Liver (tissue), 9 donors: ENCODE results near the gene GNAI3. TPM values are rescaled to one million over a fixed set of nuclear protein-coding genes. Genes with fewer than 3 reads are reported as not detected.

Experiments used
- DNase-seq: peaks from one replicate; pipeline ENCODE4 v3.0.0-alpha.2; 2017; ENCODE audit warnings: low spot score
- H3K27ac ChIP-seq, 2 donors: one replicate each; pipeline ENCODE4 v1.7.0; 2013; ENCODE audit warnings: inconsistent platforms in 2 of 2, low read length in 2 of 2, control low read depth in 1 of 2, low read depth in 1 of 2, mild to moderate bottlenecking in 1 of 2
- H3K27me3 ChIP-seq, 4 donors: one replicate each; pipeline versions ENCODE4 v1.6.1 to v1.7.0; 2013; ENCODE audit warnings: low read length in 3 of 4, inconsistent platforms in 1 of 4, mild to moderate bottlenecking in 1 of 4, moderate library complexity in 1 of 4; ENCODE audit not compliant: control insufficient read depth in 4 of 4, insufficient read depth in 4 of 4
- H3K36me3 ChIP-seq, 4 donors: one replicate each; pipeline versions ENCODE4 v1.6.1 to v1.7.0; 2013; ENCODE audit warnings: low read length in 3 of 4, mild to moderate bottlenecking in 3 of 4, low read depth in 1 of 4, moderate library complexity in 1 of 4; ENCODE audit not compliant: control insufficient read depth in 4 of 4, insufficient read depth in 3 of 4
- H3K4me1 ChIP-seq, 4 donors: one replicate each; pipeline versions ENCODE4 v1.6.1 to v1.7.0; 2013; ENCODE audit warnings: low read length in 3 of 4, mild to moderate bottlenecking in 3 of 4, moderate library complexity in 1 of 4; ENCODE audit not compliant: control insufficient read depth in 4 of 4, insufficient read depth in 4 of 4
- H3K4me3 ChIP-seq, 3 donors: one replicate each; pipeline versions ENCODE4 v1.6.1 to v1.7.0; 2013; ENCODE audit warnings: low read length in 3 of 3, control low read depth in 1 of 3, low read depth in 1 of 3, mild to moderate bottlenecking in 1 of 3
- H3K9ac ChIP-seq, 2 donors: one replicate each; pipeline ENCODE4 v1.7.0; 2013; ENCODE audit warnings: low read length in 2 of 2, mild to moderate bottlenecking in 2 of 2, moderate library complexity in 2 of 2, control low read depth in 1 of 2, low read depth in 1 of 2
- H3K9me3 ChIP-seq, 4 donors: one replicate each; pipeline versions ENCODE4 v1.6.1 to v1.7.0; 2013; ENCODE audit warnings: low read length in 3 of 4; ENCODE audit not compliant: control insufficient read depth in 4 of 4
- ATF3 ChIP-seq: IDR thresholded peaks from 2 replicates; pipeline ENCODE4 v1.6.1; 2016; ENCODE audit warnings: antibody characterized with exemption
- EGR1 ChIP-seq, 2 donors: IDR thresholded peaks; 2 replicates each; pipeline ENCODE4 v1.6.1; 2016 to 2018; ENCODE audit warnings: antibody characterized with exemption in 2 of 2, low read depth in 2 of 2
- FOXA1 ChIP-seq: IDR thresholded peaks from 2 replicates; pipeline ENCODE4 v1.6.1; 2016; ENCODE audit warnings: antibody characterized with exemption
- FOXA2 ChIP-seq: IDR thresholded peaks from 2 replicates; pipeline ENCODE4 v1.6.1; 2016; ENCODE audit warnings: antibody characterized with exemption
- HNF4A ChIP-seq, 2 donors: conservative IDR thresholded peaks; 2 replicates each; pipeline ENCODE4 v1.6.1; 2016; ENCODE audit warnings: antibody characterized with exemption in 2 of 2, mild to moderate bottlenecking in 2 of 2
- HNF4G ChIP-seq: IDR thresholded peaks from 2 replicates; pipeline ENCODE4 v1.6.1; 2016; ENCODE audit warnings: antibody characterized with exemption
- JUND ChIP-seq, 2 donors: IDR thresholded peaks; 2 replicates each; pipeline ENCODE4 v1.6.1; 2016; ENCODE audit warnings: antibody characterized with exemption in 2 of 2
- NR2F2 ChIP-seq: IDR thresholded peaks from 2 replicates; pipeline ENCODE4 v1.6.1; 2016; ENCODE audit warnings: antibody characterized with exemption
- RXRA ChIP-seq, 2 donors: IDR thresholded peaks; 2 replicates each; pipeline ENCODE4 v1.6.1; 2017 to 2018; ENCODE audit warnings: antibody characterized with exemption in 2 of 2, mild to moderate bottlenecking in 1 of 2
- SP1 ChIP-seq: IDR thresholded peaks from 2 replicates; pipeline ENCODE4 v1.6.1; 2018; ENCODE audit warnings: antibody characterized with exemption, mild to moderate bottlenecking
- TAF1 ChIP-seq: conservative IDR thresholded peaks from 2 replicates; pipeline ENCODE4 v1.6.1; 2016; ENCODE audit warnings: antibody characterized with exemption, mild to moderate bottlenecking
- YY1 ChIP-seq: IDR thresholded peaks from 2 replicates; pipeline ENCODE4 v1.6.1; 2016; ENCODE audit warnings: antibody characterized with exemption, mild to moderate bottlenecking
- WGBS: extraction: QIAGEN DNeasy Blood & Tissue Kit; methylation state at CpG from one replicate; pipeline ENCODE4 v1.1.7; 2013; 5-methylcytosine and 5-hydroxymethylcytosine counted together
- polyA plus RNA-seq, 2 donors: library from polyadenylated mRNA; stranded (reverse) in 1 of 2; unstranded in 1 of 2; fragments of 200-250 nt in 1 of 2; fragments of >200 nt in 1 of 2; fragmentation: Nextera tagmentation in 1 of 2; extraction: Ambion mirVana in 1 of 2; gene quantifications; one replicate each; pipeline versions ENCODE4 v1.2.1 to v1.2.3, GENCODE V29; 2013 to 2015
- total RNA-seq, 2 donors: library from RNA; depleted of rRNA; stranded (reverse); fragments of >200 nt; gene quantifications; one replicate each; pipeline ENCODE4 v1.2.3, GENCODE V29; 2014
- TF ChIP-seq, protein P1 (sequence below): IDR thresholded peaks from 2 replicates; pipeline ENCODE4 v1.6.1; 2016; ENCODE audit warnings: antibody characterized with exemption, mild to moderate bottlenecking
- TF ChIP-seq, protein P2 (sequence below): fragments of 150-350 bp; IDR thresholded peaks from 2 replicates; pipeline ENCODE4 v1.5.1; 2017; ENCODE audit warnings: improper control_type of control experiment, low read depth, low read length; ENCODE audit not compliant: missing input control
- TF ChIP-seq, protein P3 (sequence below): IDR thresholded peaks from 2 replicates; pipeline ENCODE4 v1.6.1; 2016; ENCODE audit warnings: antibody characterized with exemption
- TF ChIP-seq, protein P4 (sequence below): IDR thresholded peaks from 2 replicates; pipeline ENCODE4 v1.6.1; 2016; ENCODE audit warnings: antibody characterized with exemption
- donor health status: healthy.
- donor health status: healthy.
- donor health status: healthy.
- donor health status: healthy.
- donor health status: healthy.

Gene GNAI3
- total and polyA plus RNA-seq, 4 donors = 1.9 to 6.5 (median 4.3) TPM

DNA sequence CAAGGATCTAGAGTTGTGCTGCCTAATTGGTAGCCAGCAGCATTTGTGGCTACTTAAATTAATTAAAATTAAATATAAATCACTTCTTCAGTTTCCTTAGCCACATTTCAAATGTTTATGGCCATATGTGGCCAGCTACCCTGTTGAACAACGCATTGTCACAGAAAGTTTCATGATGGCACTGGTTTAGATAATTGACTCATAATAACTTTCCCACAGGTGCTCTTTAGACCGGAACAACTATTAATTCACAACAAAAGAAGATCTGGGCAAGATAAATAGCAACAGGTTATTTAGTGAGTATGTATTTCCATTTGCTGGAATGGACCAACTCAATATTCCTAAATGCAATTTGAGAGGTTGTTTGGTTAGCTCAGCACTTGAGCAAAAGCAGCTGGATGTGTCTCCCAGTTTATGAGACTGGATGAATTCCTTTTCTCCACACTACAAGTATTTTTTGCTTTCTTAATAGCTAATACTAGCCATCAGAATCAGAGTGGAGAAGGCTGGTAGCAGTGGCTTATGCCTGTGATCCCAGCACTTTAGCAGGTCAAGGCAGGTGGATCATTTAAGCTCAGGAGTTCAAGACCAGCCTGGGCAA lies 35.2 kb upstream of the GNAI3 start:
- Histone ChIP-seq H3K27me3 (no peaks in the 10 kb centered on the region), H3K9me3 (no peaks in the 10 kb centered on the region), H3K27ac (no peak overlapping the region), H3K9ac (no peak overlapping the region), H3K36me3 (no peaks in the 10 kb centered on the region), H3K4me1 (peaks cover 3 to 19% (median 9%) of the 10 kb centered on the region in 4 donors), H3K4me3 (no peak overlapping the region)
- DNase-seq = no peak
- TF ChIP-seq FOXA2 (no peak), NR2F2 (no peak), HNF4G (no peak), JUND (IDR thresholded peaks at IDR 0.05) (no peak)
- TF ChIP-seq, protein P1, sequence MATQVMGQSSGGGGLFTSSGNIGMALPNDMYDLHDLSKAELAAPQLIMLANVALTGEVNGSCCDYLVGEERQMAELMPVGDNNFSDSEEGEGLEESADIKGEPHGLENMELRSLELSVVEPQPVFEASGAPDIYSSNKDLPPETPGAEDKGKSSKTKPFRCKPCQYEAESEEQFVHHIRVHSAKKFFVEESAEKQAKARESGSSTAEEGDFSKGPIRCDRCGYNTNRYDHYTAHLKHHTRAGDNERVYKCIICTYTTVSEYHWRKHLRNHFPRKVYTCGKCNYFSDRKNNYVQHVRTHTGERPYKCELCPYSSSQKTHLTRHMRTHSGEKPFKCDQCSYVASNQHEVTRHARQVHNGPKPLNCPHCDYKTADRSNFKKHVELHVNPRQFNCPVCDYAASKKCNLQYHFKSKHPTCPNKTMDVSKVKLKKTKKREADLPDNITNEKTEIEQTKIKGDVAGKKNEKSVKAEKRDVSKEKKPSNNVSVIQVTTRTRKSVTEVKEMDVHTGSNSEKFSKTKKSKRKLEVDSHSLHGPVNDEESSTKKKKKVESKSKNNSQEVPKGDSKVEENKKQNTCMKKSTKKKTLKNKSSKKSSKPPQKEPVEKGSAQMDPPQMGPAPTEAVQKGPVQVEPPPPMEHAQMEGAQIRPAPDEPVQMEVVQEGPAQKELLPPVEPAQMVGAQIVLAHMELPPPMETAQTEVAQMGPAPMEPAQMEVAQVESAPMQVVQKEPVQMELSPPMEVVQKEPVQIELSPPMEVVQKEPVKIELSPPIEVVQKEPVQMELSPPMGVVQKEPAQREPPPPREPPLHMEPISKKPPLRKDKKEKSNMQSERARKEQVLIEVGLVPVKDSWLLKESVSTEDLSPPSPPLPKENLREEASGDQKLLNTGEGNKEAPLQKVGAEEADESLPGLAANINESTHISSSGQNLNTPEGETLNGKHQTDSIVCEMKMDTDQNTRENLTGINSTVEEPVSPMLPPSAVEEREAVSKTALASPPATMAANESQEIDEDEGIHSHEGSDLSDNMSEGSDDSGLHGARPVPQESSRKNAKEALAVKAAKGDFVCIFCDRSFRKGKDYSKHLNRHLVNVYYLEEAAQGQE = no peak
- 92% methylated on average over 2 of the region's 2 CpGs for WGBS

GRCh38 chr1:109514846-109515245 lies 33.6 kb upstream of the GNAI3 start:
- Histone ChIP-seq H3K27ac (no peak overlapping the region), H3K4me3 (no peak overlapping the region), H3K36me3 (no peaks in the 10 kb centered on the region), H3K9me3 (no peaks in the 10 kb centered on the region), H3K9ac (no peak overlapping the region), H3K4me1 (peaks cover 0 to 6% (median 5%) of the 10 kb centered on the region in 4 donors), H3K27me3 (no peaks in the 10 kb centered on the region)
- no peak for DNase-seq
- TF ChIP-seq, protein P2, sequence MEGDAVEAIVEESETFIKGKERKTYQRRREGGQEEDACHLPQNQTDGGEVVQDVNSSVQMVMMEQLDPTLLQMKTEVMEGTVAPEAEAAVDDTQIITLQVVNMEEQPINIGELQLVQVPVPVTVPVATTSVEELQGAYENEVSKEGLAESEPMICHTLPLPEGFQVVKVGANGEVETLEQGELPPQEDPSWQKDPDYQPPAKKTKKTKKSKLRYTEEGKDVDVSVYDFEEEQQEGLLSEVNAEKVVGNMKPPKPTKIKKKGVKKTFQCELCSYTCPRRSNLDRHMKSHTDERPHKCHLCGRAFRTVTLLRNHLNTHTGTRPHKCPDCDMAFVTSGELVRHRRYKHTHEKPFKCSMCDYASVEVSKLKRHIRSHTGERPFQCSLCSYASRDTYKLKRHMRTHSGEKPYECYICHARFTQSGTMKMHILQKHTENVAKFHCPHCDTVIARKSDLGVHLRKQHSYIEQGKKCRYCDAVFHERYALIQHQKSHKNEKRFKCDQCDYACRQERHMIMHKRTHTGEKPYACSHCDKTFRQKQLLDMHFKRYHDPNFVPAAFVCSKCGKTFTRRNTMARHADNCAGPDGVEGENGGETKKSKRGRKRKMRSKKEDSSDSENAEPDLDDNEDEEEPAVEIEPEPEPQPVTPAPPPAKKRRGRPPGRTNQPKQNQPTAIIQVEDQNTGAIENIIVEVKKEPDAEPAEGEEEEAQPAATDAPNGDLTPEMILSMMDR = no peak
- TF ChIP-seq EGR1 (IDR thresholded peaks at IDR 0.05; ENCODE audit: low read depth in 2 of 2) (no peak), FOXA1 (no peak), JUND (IDR thresholded peaks at IDR 0.05) (no peak), RXRA (IDR thresholded peaks at IDR 0.05) (no peak)
- WGBS = 68% methylated on average over 3 of the region's 3 CpGs

- no peaks in the 10 kb centered on the region for H3K27me3 ChIP-seq
- no peak overlapping the region for H3K27ac ChIP-seq
- 80% methylated on average over 5 of the region's 5 CpGs for WGBS
- no peaks in the 10 kb centered on the region for H3K9me3 ChIP-seq
- H3K36me3 ChIP-seq = no peaks in the 10 kb centered on the region
- DNase-seq = no peak
- no peaks in the 10 kb centered on the region for H3K4me1 ChIP-seq
- H3K4me3 ChIP-seq = no peak overlapping the region
- no peak overlapping the region for H3K9ac ChIP-seq
- no peak for TF ChIP-seq FOXA1
- no peak for TF ChIP-seq HNF4G
- no peak for TF ChIP-seq NR2F2
- no peak for TF ChIP-seq YY1
- TF ChIP-seq, protein P3, sequence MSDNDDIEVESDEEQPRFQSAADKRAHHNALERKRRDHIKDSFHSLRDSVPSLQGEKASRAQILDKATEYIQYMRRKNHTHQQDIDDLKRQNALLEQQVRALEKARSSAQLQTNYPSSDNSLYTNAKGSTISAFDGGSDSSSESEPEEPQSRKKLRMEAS = no peak
- no peak for TF ChIP-seq SP1
- TF ChIP-seq EGR1 (IDR thresholded peaks at IDR 0.05; ENCODE audit: low read depth in 2 of 2) = no peak
- TF ChIP-seq HNF4A (conservative IDR thresholded peaks at IDR 0.05) = no peak
- no peak for TF ChIP-seq ATF3
- TF ChIP-seq JUND (IDR thresholded peaks at IDR 0.05) = no peak
- TF ChIP-seq RXRA (IDR thresholded peaks at IDR 0.05) = no peak
- TF ChIP-seq FOXA2 = no peak
- TF ChIP-seq TAF1 = no peak
- TF ChIP-seq, protein P4, sequence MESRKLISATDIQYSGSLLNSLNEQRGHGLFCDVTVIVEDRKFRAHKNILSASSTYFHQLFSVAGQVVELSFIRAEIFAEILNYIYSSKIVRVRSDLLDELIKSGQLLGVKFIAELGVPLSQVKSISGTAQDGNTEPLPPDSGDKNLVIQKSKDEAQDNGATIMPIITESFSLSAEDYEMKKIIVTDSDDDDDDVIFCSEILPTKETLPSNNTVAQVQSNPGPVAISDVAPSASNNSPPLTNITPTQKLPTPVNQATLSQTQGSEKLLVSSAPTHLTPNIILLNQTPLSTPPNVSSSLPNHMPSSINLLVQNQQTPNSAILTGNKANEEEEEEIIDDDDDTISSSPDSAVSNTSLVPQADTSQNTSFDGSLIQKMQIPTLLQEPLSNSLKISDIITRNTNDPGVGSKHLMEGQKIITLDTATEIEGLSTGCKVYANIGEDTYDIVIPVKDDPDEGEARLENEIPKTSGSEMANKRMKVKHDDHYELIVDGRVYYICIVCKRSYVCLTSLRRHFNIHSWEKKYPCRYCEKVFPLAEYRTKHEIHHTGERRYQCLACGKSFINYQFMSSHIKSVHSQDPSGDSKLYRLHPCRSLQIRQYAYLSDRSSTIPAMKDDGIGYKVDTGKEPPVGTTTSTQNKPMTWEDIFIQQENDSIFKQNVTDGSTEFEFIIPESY = no peak
- TF ChIP-seq, protein P2 = no peak
These were observed 31.5 kb upstream of the GNAI3 start for GRCh38 chr1:109516872-109517271.
